Lower lobe of right lung (tissue), 2 donors: ENCODE results near the gene FLACC1. TPM values are rescaled to one million over a fixed set of nuclear protein-coding genes. Genes with fewer than 3 reads are reported as not detected.

Experiments used
- ATAC-seq, 2 donors: fragments of 200-7000 bp; cut with Tn5 transposase; one replicate each; pipeline ENCODE4 v1.9.1; 2020 to 2022; ENCODE audit warnings: mild to moderate bottlenecking in 2 of 2, moderate library complexity in 2 of 2
- DNase-seq: peaks from one replicate; pipeline ENCODE4 v3.0.0-alpha.2; 2020
- H3K27ac ChIP-seq: fragments of 200-600 bp; one replicate; pipeline ENCODE4 v1.8.0; 2022
- H3K27me3 ChIP-seq: fragments of 200-600 bp; one replicate; pipeline ENCODE4 v1.8.0; 2022; ENCODE audit warnings: low read depth
- H3K36me3 ChIP-seq: fragments of 200-600 bp; one replicate; pipeline ENCODE4 v1.8.0; 2022; ENCODE audit warnings: mild to moderate bottlenecking
- H3K4me1 ChIP-seq: fragments of 200-600 bp; one replicate; pipeline ENCODE4 v1.8.0; 2022
- H3K4me3 ChIP-seq: fragments of 200-600 bp; one replicate; pipeline ENCODE4 v1.8.0; 2022; ENCODE audit warnings: mild to moderate bottlenecking
- H3K9me3 ChIP-seq: fragments of 200-600 bp; one replicate; pipeline ENCODE4 v1.8.0; 2022
- intact Hi-C: fragments of 100-400 bp; cut with DNase I; formaldehyde crosslinking; loops from one replicate; pipeline ENCODE4 v1.11.0; 2022
- total RNA-seq: library from RNA; stranded (reverse); fragmentation: NEBNext Ultra II Directional; extraction: Animal tissue kit (Norgen Biotek cat#: 25700); gene quantifications from one replicate; pipeline ENCODE4 v1.2.1, GENCODE V29; 2021
- TF ChIP-seq, protein P1 (sequence below): fragments of 200-600 bp; IDR thresholded peaks from one replicate; pipeline ENCODE4 v1.8.0; 2022; ENCODE audit warnings: antibody characterized with exemption, mild to moderate bottlenecking
- donor health status: DM: no; HTN: yes; CAD: no; lungs with severe emphysema.

FLACC1 gene
- total RNA-seq, 1 donor from 2014 or later = 6.8 TPM

DNA sequence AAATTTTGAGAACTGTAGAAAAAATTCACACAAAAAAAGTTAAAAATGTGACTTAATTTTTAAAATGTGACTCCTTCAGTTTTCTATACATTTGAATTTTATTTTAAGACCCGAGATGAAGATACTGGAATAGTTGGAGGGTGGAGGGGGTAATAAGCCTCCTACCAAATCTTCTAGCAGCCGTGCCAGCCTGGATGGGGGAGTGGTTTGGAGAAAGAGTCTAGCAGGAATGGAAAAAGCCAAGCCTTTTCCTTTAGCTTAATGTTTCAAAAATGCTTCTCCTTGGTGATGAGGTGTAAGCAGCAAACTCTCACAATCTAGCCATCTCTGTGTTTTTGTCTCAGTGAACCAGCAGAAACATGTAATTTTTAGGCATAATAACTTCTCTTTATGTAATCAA, 82.1 kb downstream of the FLACC1 start:
- TF ChIP-seq, protein P1, sequence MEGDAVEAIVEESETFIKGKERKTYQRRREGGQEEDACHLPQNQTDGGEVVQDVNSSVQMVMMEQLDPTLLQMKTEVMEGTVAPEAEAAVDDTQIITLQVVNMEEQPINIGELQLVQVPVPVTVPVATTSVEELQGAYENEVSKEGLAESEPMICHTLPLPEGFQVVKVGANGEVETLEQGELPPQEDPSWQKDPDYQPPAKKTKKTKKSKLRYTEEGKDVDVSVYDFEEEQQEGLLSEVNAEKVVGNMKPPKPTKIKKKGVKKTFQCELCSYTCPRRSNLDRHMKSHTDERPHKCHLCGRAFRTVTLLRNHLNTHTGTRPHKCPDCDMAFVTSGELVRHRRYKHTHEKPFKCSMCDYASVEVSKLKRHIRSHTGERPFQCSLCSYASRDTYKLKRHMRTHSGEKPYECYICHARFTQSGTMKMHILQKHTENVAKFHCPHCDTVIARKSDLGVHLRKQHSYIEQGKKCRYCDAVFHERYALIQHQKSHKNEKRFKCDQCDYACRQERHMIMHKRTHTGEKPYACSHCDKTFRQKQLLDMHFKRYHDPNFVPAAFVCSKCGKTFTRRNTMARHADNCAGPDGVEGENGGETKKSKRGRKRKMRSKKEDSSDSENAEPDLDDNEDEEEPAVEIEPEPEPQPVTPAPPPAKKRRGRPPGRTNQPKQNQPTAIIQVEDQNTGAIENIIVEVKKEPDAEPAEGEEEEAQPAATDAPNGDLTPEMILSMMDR = no peak
- intact Hi-C loops = no loop called here
- no peak overlapping the region for H3K4me3 ChIP-seq
- DNase-seq (no peak), ATAC-seq (no peak)
- H3K36me3 ChIP-seq = peaks cover 97% of the 10 kb centered on the region
- no peaks in the 10 kb centered on the region for H3K4me1 ChIP-seq
- no peak overlapping the region for H3K27ac ChIP-seq
- no peaks in the 10 kb centered on the region for H3K27me3 ChIP-seq
- no peaks in the 10 kb centered on the region for H3K9me3 ChIP-seq

GRCh38 chr2:201273330-201273983, 83.7 kb downstream of the FLACC1 start:
- H3K4me1 ChIP-seq = no peaks in the 10 kb centered on the region
- DNase-seq (no peak), ATAC-seq (no peak)
- no peaks in the 10 kb centered on the region for H3K27me3 ChIP-seq
- intact Hi-C loops = no loop called here
- TF ChIP-seq, protein P1 = no peak
- H3K9me3 ChIP-seq = no peaks in the 10 kb centered on the region
- H3K27ac ChIP-seq = no peak overlapping the region
- H3K36me3 ChIP-seq = peaks cover 94% of the 10 kb centered on the region
- no peak overlapping the region for H3K4me3 ChIP-seq

DNA sequence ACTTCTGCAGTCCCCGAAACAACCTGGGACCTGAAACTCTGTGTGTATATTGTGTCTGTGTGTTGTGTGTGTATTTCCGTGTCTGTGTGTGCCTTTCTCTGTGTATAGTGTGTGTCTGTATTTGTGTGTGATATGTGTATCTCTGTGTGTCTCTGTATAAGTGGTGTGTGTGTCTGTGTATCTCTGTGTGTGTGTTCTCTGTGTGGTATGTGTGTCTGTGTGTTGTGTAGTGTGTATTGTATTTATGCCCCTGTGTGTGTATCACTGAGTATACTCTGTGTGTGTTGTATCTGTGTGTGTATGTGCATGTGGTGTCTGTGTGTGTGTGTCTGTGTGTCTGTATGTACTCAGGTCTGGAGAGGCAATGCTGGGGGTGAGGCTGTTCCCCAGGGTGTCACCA, 85.2 kb downstream of the FLACC1 start:
- no peak overlapping the region for H3K4me3 ChIP-seq
- DNase-seq = no peak
- ATAC-seq = no peak
- H3K36me3 ChIP-seq = peaks cover 91% of the 10 kb centered on the region
- intact Hi-C loops = no loop called here
- TF ChIP-seq, protein P1 = no peak
- no peaks in the 10 kb centered on the region for H3K9me3 ChIP-seq
- H3K27ac ChIP-seq = no peak overlapping the region
- H3K4me1 ChIP-seq = no peaks in the 10 kb centered on the region
- no peaks in the 10 kb centered on the region for H3K27me3 ChIP-seq

- ATAC-seq (peak in 1 of 2 donors; percentile 14), DNase-seq (no peak)
- Histone ChIP-seq H3K27ac (no peak overlapping the region), H3K4me1 (no peaks in the 10 kb centered on the region), H3K27me3 (no peaks in the 10 kb centered on the region), H3K36me3 (peaks cover 82% of the 10 kb centered on the region), H3K9me3 (no peaks in the 10 kb centered on the region), H3K4me3 (no peak overlapping the region)
- TF ChIP-seq, protein P1 = no peak
- intact Hi-C loops = no loop called here
Observed at GRCh38 chr2:201270293-201271001, 86.7 kb downstream of the FLACC1 start.

GRCh38 chr2:201269764-201270163, 87.4 kb downstream of the FLACC1 start:
- no peak for DNase-seq
- Histone ChIP-seq H3K4me3 (no peak overlapping the region), H3K27me3 (no peaks in the 10 kb centered on the region), H3K36me3 (peaks cover 75% of the 10 kb centered on the region), H3K9me3 (no peaks in the 10 kb centered on the region), H3K4me1 (peaks cover under 1% of the 10 kb centered on the region), H3K27ac (no peak overlapping the region)
- peak in 1 of 2 donors; percentile 36 for ATAC-seq
- intact Hi-C loops = no loop called here
- TF ChIP-seq, protein P1 = no peak
